NCI-H1048 (cell line): ENCODE results near the gene CACFD1.

ENCODE experiments used
- DNase-seq: peaks from one replicate; lab custom pipeline; 2025; lab: John Stamatoyannopoulos, UW

Gene CACFD1

DNA sequence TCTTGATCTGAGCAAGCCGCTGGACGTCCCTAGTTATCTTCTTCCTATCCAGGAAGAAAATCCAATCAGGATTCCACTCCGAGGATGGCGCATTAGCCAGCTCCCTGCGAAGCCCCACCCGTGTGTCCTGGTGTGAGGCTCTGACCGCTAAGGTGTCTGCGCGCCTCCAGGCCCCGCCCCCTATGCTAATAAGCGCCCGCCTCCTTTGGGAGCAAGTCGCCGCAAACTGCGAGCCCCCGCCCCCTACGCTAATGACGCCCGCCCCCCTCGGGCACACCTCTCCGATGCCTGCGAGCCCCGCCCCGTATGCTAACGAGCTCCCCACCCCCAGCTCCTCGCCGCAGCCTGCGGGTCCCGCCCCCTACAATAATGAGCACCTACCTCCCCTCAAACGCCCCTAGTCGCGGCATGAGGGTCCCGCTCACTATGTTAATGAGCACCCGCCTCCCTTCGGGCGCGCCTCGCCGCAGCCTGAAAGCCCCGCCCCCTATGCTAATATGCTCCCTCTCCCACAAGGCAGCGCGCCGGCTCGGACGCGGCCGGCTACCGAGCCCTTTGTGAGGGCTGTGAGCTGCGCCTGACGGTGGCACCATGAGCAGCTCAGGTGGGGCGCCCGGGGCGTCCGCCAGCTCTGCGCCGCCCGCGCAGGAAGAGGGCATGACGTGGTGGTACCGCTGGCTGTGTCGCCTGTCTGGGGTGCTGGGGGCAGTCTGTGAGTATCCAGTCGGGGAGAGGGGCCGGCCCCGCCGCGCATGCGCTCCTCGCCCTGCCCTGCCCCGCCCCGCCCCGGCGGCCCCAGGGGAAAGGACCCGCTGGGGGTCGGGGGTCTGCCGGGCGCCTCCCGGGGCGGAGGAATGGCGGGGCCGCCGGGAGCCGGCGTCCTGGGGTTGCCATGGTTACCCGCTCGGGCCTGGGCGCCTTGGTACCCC lies at the start of gene CACFD1:
TSS of gene CACFD1 (plus strand) at position 503 of the 929 bp plus-strand sequence. CDS start at position 592, 89 bp downstream.
- peak; percentile 98 for DNase-seq

DNA sequence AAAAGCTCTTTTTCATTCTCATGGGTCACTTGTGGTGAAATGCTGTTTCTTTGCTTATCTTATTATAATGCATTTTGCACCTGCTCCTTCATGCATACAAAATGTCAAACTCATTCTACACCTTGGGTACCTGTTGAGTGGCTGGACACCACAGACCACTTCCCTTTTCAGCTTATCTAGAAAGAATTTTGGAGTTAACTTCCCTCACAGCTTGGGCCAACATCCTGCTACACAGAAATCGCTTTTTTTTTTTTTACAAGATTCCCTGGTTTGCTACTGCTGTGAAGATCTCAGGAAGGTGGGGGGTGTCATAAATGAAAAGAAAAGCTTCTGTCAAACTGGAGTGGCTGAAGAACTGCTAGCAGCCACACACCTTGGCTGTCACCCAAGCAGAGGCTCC lies 44.6 kb upstream of the CACFD1 start:
- DNase-seq, result no peak

DNA sequence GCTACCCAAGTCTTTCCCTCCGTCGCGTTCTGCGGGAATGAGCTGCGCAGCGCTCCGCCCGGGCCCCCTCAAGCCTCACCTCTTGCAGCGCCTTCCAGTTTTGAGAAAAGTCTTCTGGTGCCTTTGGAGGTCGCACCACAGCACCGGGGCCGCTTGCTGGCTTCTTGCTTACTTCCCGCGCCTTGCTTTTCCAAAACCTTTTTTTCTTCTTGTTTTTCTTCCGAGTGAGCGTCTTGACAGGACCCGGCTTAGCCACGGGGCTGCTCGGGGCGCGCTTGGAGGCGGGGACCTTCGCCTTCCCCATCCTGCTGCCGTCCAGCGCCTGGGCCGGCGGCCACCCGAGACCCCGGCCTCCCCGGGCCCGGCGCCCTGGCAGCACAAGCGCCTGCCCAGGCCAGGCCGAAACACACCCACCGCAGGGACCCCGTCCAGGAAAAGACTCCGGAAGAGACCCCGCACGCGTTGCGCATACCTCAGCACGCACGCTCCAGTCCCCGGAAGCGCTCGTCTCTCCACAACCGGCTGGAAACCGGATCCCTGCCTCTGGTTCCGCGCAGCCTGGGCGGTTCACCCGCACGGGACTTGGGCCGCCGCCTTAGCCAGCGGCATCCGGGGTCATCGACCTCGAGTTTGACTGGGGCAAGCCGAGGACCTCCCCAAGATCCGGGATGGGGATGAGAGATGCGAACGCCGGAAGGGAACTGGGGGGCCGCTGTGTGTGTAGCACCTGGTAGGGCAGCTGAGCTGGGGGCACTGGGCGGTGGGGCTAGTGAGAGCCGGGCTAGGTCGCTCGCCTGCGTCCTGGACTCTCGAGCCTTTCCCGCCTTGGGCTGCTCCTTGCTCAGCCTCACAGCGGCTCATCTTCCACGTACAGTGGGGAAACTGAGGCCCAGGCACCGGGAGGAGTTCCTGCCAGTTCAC lies 42.0 kb upstream of the CACFD1 start, which contains the start of gene REXO4:
TSS of gene REXO4 (minus strand) at position 470 of the 921 bp plus-strand sequence. CDS start at position 304, 166 bp downstream.
- DNase-seq, result peak; percentile 86

DNA sequence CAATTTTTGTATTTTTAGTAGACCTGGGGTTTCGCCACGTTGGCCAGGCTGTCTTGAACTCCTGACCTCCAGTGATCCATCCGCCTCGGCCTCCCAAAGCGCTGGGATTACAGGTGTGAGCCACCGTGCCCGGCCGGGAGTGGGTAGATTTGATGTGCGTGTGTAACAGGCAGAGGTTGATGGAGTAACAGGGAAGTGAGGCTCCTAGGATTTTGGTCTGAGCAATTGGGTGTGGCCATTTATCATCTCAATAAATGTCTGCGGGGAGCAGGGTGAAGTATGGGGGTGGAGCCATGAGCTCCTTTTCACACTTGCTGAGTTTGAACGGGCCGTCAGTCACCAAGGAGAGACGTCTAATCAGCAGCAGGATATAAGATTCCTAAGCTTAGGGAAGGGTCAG lies 40.8 kb upstream of the CACFD1 start:
- no peak for DNase-seq

DNA sequence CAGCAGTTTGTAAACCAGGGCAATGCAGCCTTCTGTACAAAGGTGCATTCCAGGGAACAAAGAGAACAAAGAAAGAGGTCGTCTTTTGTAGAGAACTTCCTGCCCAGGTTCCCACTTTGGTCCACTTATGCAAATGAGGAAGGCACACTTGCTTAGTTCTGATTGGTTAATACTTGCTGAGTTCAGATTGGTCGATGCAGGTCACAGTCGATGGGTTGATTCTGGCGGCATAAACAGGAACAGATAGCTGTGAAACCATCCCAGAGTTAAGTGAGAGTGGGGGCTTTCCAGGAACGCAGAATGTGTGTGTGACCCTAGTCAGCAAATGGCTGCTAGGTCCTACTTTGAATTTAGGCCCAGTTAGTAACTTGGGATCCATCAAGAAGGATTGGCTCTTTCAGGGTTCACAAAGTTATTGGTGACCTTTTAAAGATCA lies 39.4 kb upstream of the CACFD1 start:
- no peak for DNase-seq

DNA sequence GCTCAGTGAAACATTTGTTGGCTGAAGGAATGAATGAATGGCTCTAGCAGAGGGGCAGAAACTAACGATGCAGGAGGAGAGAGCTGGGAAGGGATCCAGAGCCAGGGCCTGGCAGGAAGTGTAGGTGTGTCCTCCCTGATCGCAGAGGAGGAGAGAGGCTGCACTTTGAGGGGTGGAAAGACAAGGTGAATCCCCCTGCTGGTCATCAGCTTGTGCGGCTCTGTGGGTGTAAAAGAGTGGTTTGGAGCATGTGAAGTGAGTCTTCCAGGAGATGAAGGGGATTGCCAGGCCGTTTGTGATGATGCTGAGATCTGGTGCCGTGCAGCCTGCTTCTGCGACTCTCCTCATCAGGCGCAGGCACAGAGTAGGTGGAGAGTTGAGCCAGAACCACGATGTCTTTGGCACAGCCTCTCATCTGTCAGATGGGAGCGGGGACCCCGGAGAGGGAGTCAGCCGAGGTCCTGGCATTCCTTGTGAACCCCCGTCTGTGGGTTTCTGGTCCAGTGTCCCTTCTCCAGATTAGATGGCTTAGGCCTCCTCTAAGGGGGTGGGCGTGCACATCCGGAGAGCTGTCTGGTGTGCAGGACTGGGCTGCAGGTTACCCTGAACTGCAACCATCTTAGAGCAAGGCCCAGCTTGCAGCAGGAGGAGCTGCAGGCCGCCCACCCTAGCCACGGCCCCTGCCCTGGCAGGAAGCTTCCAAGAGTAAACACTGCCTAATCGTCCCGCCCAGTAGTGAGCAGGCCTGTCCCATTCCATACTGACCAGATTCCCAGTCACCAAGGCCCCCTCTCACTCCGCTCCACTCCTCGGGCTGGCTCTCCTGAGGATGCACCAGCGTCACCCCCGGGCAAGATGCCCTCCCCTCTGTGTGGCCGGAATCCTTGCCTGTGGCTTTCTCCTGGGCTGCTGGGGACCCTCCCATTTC lies 37.9 kb upstream of the CACFD1 start, which contains the start of gene ADAMTS13:
TSS of gene ADAMTS13 (plus strand) at position 753 of the 928 bp plus-strand sequence. CDS start at position 830, 77 bp downstream.
- no peak for DNase-seq

DNA sequence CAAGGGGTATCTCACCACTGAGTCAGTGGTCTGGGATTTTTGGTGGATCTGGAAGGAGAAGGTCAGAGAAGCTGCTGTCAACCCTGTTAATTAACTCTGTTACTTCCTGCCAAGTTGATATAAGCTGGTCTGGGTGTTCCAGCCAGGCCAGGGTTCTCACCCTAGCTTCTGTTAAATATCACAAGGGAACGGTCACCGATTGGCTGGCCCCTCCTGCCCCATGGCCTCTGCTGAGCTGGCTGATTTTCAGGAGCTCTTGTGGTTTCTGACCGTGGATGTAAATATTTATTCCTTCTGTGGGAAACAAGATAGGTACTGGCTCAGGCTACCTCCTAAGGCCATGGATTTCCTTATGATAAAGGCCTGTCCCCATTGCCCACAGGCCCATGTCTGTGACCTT lies 36.6 kb upstream of the CACFD1 start:
- no peak for DNase-seq

DNA sequence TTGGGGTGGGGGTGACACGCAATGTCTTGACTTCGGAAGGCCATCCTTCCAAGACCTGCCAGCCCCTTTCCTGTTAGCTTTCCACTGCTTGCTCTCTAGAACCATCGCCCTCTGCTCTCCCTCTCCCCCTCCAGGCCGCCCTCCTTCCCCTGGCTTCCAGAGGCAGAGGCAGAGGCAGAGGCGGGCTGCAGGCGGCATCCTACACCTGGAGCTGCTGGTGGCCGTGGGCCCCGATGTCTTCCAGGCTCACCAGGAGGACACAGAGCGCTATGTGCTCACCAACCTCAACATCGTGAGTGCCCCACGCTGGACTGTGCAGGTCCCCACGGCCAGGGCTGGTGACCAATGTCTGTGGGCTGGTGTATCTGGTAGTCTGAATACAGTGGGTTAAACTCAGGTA lies 35.6 kb upstream of the CACFD1 start:
- DNase-seq, result no peak

DNA sequence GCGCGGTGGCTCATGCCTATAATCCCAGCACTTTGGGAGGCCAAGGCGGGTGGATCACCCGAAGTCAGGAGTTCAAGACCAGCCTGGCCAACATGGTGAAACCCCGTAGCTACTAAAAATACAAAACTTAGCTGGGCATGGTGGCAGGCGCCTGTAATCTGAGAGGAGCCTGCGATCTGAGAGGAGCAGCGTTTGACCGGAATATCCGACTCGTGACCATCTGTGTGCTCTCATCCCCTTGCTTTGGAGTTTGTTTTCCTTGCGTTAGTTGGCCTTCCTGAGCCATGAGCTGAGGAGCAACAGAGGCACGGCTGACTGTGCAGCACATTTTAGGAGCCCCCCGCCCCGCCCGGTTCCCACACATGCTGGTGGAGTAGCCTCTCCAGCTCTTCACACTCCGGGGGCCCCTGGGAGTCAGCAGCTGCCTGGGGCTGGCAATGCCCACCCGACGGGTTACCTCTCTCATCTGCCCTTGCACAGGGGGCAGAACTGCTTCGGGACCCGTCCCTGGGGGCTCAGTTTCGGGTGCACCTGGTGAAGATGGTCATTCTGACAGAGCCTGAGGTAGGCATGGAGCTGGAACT lies 34.6 kb upstream of the CACFD1 start:
- no peak for DNase-seq

DNA sequence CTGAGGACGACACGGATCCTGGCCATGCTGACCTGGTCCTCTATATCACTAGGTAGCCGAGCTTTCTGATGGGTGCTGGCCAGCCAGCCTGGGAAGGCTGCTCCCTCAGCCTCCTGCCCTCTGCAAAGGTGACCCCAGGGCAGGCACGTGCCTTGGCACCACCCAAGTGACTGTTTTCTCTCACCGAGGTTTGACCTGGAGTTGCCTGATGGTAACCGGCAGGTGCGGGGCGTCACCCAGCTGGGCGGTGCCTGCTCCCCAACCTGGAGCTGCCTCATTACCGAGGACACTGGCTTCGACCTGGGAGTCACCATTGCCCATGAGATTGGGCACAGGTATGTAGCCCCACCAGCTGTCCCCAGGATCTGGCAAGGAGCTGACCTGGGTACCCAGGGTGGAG lies 33.8 kb upstream of the CACFD1 start:
- no peak for DNase-seq

DNA sequence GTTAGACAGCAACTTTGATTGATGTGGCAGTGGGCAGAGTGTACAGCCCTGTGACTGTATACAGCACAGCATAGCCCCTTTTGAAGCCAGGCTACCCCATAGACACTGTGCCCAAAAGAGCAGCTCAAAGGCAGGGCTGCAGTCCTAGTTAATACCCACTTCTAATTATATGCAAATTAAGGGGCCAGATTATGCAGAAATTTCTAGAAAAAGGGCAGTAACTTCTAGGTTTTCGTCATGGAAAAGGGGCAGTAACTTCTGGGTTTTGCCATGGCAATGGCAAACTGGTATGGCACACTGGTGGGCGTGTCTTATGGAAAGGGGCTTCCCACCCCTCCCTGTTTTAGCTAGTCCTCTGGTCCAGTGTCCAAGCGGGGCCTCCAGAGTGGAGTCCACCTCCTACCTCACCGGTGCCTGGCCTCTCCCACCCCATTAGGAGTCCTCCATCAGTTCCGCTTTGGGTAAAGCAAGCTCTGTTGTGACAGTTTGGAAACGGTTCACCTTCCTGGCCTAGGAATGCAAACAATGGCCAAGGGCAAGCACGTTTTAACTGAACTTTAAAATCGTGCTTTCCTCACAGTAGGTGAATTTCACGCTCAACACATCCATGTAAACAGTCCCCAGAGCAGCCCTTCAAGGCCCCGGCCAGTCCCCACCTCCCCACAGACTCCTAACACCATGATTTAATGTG lies 32.0 kb upstream of the CACFD1 start:
- no peak for DNase-seq

DNA sequence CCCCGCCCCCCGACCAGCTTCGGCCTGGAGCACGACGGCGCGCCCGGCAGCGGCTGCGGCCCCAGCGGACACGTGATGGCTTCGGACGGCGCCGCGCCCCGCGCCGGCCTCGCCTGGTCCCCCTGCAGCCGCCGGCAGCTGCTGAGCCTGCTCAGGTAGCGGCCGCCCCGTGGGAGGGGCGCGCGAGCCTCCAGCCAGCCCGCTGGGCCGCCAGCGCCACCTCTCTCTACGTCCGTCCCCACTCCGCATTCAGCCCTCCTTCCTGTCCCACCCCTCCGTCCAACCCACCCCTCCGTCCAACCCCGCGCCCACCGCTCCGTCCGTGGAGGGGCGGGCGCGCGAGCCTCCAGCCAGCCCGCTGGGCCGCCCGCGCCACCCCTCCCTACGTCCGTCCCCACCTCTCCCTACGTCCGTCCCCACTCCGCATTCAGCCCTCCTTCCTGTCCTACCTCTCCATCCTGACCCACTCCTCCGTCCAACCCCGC lies 31.1 kb upstream of the CACFD1 start:
- no peak for DNase-seq

DNA sequence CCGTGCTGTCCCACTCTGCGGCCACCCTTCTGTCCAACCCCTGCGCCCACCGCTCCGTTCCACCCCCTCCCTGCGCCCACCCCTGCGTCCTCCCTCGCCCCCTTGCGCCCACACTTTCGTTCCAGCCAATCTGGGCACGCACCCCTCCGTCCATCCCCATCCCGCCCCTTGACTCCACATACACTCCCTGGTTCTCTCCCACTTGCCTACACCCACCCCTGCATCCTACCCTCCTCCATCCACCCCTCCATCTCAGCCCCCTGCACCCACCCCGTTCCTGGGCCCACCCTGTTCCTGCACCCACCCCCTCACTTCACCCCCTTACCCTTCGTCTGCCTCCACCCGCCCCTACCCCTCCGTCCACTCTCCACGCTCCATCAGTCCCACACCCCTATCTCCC lies 30.6 kb upstream of the CACFD1 start:
- no peak for DNase-seq

DNA sequence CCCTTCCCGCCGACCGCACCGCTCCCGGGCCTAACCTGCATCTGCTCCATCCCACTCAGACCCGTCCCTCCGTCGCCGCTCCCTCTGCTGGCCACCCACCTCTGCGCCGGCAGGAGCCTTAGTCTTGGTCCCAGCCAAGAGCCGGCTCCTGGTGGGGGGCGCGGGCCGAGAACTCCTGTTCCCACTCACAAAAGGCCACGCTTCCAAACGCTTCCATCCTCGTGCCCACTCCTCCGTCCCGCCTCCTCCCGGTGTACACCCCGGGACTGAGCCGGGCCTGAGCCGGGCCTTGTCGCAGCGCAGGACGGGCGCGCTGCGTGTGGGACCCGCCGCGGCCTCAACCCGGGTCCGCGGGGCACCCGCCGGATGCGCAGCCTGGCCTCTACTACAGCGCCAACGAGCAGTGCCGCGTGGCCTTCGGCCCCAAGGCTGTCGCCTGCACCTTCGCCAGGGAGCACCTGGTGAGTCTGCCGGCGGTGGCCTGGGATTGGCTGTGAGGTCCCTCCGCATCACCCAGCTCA lies 30.1 kb upstream of the CACFD1 start:
- no peak for DNase-seq

DNA sequence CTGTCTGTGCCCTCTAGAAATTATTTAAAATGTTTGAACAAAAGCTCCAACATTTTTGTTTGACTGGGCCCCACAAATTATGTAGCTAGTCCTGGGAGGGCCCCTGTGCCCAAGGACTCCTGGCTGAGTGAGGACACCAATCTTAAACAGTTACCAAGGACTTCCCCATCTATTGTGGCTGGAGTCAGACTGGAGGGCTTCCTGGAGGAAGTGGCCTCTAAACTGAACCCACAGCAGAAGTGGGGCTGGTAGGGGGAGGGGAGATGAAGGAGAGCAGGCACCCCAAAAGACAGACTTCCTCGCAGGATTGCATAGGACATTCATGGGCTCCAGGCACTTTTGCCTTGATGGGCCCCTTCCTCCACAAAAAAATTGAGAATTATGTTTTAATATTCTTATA lies 29.5 kb upstream of the CACFD1 start:
- DNase-seq, result no peak

DNA sequence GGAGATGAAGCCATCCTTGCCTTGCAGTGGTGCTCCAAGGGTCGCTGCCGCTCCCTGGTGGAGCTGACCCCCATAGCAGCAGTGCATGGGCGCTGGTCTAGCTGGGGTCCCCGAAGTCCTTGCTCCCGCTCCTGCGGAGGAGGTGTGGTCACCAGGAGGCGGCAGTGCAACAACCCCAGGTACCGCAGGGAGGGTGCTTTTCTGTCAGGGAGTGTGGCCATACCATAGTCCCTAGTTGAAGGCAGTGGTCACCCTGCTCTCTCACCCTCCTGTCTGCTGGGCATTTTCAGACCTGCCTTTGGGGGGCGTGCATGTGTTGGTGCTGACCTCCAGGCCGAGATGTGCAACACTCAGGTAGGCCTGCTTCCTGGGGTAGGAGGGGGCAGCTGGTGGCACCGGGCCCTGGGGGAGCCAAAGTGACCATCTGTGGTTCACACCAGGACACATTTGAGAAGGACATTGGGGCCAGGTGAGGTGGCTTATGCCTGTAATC lies 26.4 kb upstream of the CACFD1 start:
- no peak for DNase-seq

DNA sequence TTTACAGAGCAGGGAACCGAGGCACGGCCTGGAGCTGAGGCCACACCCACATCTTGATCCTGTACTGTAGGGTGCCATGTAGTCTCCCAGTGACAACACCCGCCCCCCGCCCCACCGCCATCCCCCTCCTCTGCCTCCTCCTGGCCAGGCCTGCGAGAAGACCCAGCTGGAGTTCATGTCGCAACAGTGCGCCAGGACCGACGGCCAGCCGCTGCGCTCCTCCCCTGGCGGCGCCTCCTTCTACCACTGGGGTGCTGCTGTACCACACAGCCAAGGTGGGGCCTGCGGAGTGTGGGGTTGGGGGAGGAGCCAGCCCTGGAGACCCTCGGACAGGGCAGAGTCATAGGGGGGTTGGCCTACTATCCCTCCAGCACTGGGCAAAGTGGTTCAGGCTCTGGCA lies 23.1 kb upstream of the CACFD1 start:
- no peak for DNase-seq

DNA sequence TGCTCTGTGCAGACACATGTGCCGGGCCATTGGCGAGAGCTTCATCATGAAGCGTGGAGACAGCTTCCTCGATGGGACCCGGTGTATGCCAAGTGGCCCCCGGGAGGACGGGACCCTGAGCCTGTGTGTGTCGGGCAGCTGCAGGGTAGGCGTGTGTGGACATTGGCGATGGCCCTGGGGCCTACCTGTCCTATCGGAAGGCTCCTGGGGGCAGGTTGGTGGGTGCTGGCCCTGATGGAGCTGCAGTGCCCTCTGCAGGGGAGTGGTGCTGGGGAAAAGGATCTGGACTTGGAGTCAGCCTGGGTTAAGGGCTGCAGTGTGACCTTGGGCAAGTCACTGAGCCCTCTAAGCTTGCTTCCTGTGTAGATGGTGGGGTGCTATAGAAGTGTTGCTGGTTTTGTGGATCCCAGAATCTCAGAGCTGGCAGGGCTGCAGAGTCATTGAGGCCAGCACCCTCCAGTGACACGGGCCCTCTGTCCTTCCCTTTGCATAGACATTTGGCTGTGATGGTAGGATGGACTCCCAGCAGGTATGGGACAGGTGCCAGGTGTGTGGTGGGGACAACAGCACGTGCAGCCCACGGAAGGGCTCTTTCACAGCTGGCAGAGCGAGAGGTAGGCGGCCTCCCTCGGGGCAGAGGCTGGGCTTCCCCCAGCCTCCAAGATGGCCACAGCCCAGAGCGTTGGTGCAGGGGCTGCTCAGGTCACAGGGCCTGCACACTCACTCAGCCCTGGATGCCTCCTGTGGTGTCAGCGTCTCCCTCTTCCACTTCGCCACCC lies 21.8 kb upstream of the CACFD1 start:
- no peak for DNase-seq

DNA sequence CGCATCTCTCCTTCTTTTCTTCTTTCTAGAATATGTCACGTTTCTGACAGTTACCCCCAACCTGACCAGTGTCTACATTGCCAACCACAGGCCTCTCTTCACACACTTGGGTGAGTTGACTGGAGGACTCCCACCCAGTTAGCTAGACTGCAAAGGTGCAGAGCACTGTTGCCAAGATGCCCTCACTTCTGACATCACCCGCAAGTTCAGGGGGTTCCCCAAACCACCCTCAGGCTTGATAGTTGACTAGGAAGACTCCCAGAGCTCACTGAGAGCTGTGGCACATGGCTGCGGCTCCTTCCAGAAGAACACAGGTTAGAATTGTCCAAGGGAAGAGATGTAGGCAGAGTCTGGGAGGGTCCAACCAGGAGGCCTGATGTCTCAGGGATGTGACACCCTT lies 20.4 kb upstream of the CACFD1 start:
- no peak for DNase-seq
